DOHH2 (cell line): ENCODE data around the gene EIF1AD.

Experiments used
- H3F3A ChIP-seq: fragments of 200-600 bp; sonication (generic), shearing (Covaris generic); 2 replicates; pipeline ENCODE4 v1.6.0; 2016; ENCODE audit warnings: antibody characterized with exemption, mild to moderate bottlenecking; ENCODE audit not compliant: control insufficient read depth, insufficient read depth
- H3K27ac ChIP-seq: fragments of 200-600 bp; sonication (generic); 2 replicates; pipeline ENCODE4 v1.5.1; 2014; ENCODE audit warnings: low read depth, mild to moderate bottlenecking, low read length, moderate library complexity
- H3K27me3 ChIP-seq: fragments of 200-600 bp; sonication (generic); 2 replicates; pipeline ENCODE4 v1.6.1; 2014; ENCODE audit warnings: mild to moderate bottlenecking, low read length, mixed read lengths; ENCODE audit not compliant: control insufficient read depth
- H3K36me3 ChIP-seq: fragments of 200-600 bp; sonication (generic); 2 replicates; pipeline ENCODE4 v1.6.1; 2014; ENCODE audit warnings: mild to moderate bottlenecking, low read length, moderate library complexity, mixed read lengths; ENCODE audit not compliant: control insufficient read depth
- H3K4me1 ChIP-seq: fragments of 200-600 bp; sonication (generic); 2 replicates; pipeline ENCODE4 v1.6.1; 2014; ENCODE audit warnings: mild to moderate bottlenecking, low read length, mixed read lengths; ENCODE audit not compliant: control insufficient read depth
- H3K4me2 ChIP-seq: fragments of 200-600 bp; sonication (generic); 2 replicates; pipeline ENCODE4 v1.6.0; 2014; ENCODE audit warnings: mild to moderate bottlenecking, low read length, moderate library complexity
- H3K4me3 ChIP-seq: fragments of 200-600 bp; sonication (generic); 2 replicates; pipeline ENCODE4 v1.5.1; 2014; ENCODE audit warnings: mild to moderate bottlenecking, low read length, mixed read lengths
- H3K79me2 ChIP-seq: fragments of 200-600 bp; sonication (generic); 2 replicates; pipeline ENCODE4 v1.6.1; 2014; ENCODE audit warnings: mild to moderate bottlenecking, low read length, mixed read lengths; ENCODE audit not compliant: control insufficient read depth
- H3K9me2 ChIP-seq: fragments of 200-600 bp; sonication (generic); replicated peaks from 2 replicates; pipeline ENCODE4 v1.6.1; 2014; ENCODE audit warnings: mild to moderate bottlenecking, low read length, mixed read lengths; ENCODE audit not compliant: control insufficient read depth
- H3K9me3 ChIP-seq: fragments of 200-600 bp; sonication (generic); 2 replicates; pipeline ENCODE4 v1.6.1; 2014; ENCODE audit warnings: antibody characterized with exemption, low read length, mixed read lengths; ENCODE audit not compliant: control insufficient read depth, insufficient read depth
- H4K20me1 ChIP-seq: fragments of 200-600 bp; sonication (generic); 2 replicates; pipeline ENCODE4 v1.6.0; 2014; ENCODE audit warnings: low read depth, mild to moderate bottlenecking, antibody characterized with exemption, low read length, moderate library complexity; ENCODE audit not compliant: control insufficient read depth, insufficient read depth
- CTCF ChIP-seq: fragments of 200-600 bp; sonication (generic); IDR thresholded peaks from one replicate; pipeline ENCODE4 v1.5.1; 2014; ENCODE audit warnings: antibody characterized with exemption, mild to moderate bottlenecking, low read depth, low read length; ENCODE audit not compliant: poor library complexity, severe bottlenecking
- EZH2phosphoT487 ChIP-seq: fragments of 200-600 bp; sonication (generic); IDR thresholded peaks from 2 replicates; pipeline ENCODE4 v1.6.1; 2017; ENCODE audit warnings: borderline replicate concordance, mild to moderate bottlenecking, antibody characterized with exemption, low read length, moderate library complexity, mixed read lengths

The EIF1AD gene

GRCh38 chr11:66042227-66042995, 40.5 kb upstream of the EIF1AD start:
- no peaks in the 10 kb centered on the region for H3K79me2 ChIP-seq
- H4K20me1 ChIP-seq: no peaks in the 10 kb centered on the region

GRCh38 chr11:66039765-66040164, 37.8 kb upstream of the EIF1AD start:
- no peaks in the 10 kb centered on the region; the same call in 1 of the 2 replicates for H3F3A ChIP-seq
- H3K27me3 ChIP-seq: no peaks in the 10 kb centered on the region
- peaks cover 2% of the 10 kb centered on the region for H3K4me1 ChIP-seq
- no peaks in the 10 kb centered on the region for H3K9me2 ChIP-seq
- no peaks in the 10 kb centered on the region for H3K79me2 ChIP-seq
- H3K9me3 ChIP-seq: no peaks in the 10 kb centered on the region
- no peaks in the 10 kb centered on the region for H3K36me3 ChIP-seq
- no peak overlapping the region for H3K4me3 ChIP-seq
- no peak overlapping the region for H3K4me2 ChIP-seq
- H4K20me1 ChIP-seq: no peaks in the 10 kb centered on the region
- H3K27ac ChIP-seq: no peak overlapping the region
- TF ChIP-seq CTCF (no peak), EZH2phosphoT487 (no peak)

More at GRCh38 chr11:66042227-66042995, 40.5 kb upstream of the EIF1AD start:
- H3K9me2 ChIP-seq: no peaks in the 10 kb centered on the region
- H3K4me1 ChIP-seq: peaks cover 8% of the 10 kb centered on the region
- no peak overlapping the region for H3K27ac ChIP-seq
- no peak for TF ChIP-seq CTCF
- TF ChIP-seq EZH2phosphoT487: no peak
- H3K36me3 ChIP-seq: no peaks in the 10 kb centered on the region
- H3K4me3 ChIP-seq: no peak overlapping the region
- H3K27me3 ChIP-seq: no peaks in the 10 kb centered on the region; the same call in 1 of the 2 replicates
- no peak overlapping the region for H3K4me2 ChIP-seq
- H3F3A ChIP-seq: no peaks in the 10 kb centered on the region; the same call in 1 of the 2 replicates
- no peaks in the 10 kb centered on the region for H3K9me3 ChIP-seq

GRCh38 chr11:66037327-66037726, 35.4 kb upstream of the EIF1AD start:
- H3K9me2 ChIP-seq: no peaks in the 10 kb centered on the region
- H3K27me3 ChIP-seq: no peaks in the 10 kb centered on the region
- H3K4me3 ChIP-seq: no peak overlapping the region
- H3K27ac ChIP-seq: no peak overlapping the region
- H4K20me1 ChIP-seq: no peaks in the 10 kb centered on the region
- no peaks in the 10 kb centered on the region for H3K9me3 ChIP-seq
- H3K4me1 ChIP-seq: no peaks in the 10 kb centered on the region
- no peaks in the 10 kb centered on the region for H3K36me3 ChIP-seq
- no peak overlapping the region for H3K4me2 ChIP-seq
- no peaks in the 10 kb centered on the region for H3K79me2 ChIP-seq
- TF ChIP-seq EZH2phosphoT487 (no peak), CTCF (no peak)
- no peaks in the 10 kb centered on the region for H3F3A ChIP-seq
